ENCODE measurements around the gene ZGLP1.
"Not testable (repeated sequence)": the region's sequence is repeated elsewhere in the genome, so short reads cannot be mapped to it uniquely, and the experiment has no call there.

Gene ZGLP1

DNA sequence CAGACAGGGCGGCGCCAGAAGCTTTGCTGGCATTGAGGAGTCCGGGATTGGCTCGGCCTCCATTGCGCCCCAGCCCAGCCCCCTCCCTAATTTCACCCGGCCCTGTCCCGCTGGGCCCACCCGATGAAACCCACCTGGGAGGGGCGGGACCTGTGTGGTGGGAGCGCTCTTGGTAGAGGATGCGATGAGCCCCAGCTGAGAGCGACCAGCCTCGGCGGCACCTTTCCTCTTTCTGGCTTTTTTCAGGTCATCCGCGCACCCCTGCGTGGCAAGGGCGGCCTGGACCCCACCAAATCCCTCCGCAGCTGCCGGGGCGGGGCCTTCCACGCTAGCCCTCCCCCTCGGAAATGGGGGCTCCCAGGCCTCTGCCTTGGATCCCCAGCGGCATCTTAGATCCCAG, at the start of gene ZGLP1:
Gene ZGLP1 (minus strand): TSS at position 393 of the 400 bp plus-strand sequence.
- DNase-seq (ENCODE audit: low read depth): no peak

DNA sequence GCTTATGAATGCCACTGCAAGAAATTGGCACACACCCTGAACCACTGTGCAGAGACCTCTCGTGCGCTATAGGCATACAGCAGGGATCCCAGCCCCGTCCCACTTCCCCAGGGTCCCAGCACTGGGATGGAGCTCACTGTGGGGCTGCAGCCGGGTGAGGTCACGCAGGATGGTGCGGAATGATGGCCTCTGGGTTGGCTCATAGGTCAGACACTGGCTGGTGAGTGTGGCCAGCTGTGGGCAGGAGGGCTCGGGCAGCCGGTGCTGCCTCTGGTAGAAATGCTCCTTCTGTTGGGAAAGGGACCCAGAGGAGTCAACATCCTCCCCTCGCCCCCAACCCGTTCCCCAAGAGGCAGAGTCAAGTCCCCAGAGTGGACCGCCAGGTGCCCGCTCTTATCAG, 46.8 kb upstream of the ZGLP1 start:
- DNase-seq (ENCODE audit: low read depth): no peak

DNA sequence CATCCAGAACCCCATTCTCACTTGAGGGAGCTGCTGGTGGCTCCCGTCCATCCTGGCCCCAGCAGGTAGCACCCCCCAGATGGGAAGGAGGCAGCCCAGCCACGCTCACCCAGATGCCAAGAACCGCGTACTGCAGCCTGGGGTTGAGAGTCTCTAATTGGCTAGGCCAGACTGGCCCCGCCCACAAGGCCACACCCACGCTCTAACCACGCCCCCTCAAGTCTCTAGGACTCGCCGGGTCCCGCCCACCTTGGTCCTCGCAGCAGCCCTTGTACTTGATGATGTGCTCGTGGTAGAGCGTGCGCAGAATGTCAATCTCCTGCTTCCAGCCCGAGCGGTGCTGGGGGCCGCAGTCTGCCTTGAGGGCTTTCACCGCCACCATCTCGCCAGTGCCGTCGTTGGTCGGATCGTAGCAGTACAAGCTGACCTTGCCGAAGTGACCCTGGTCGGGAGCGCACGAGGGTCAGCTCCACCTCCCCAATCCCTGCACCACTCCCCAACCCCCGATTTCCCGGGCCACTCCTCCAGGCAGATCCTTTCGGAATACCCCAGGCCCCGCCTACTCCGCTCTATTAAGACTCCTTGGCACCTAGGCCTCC, 44.3 kb upstream of the ZGLP1 start:
- DNase-seq (ENCODE audit: low read depth): no peak

DNA sequence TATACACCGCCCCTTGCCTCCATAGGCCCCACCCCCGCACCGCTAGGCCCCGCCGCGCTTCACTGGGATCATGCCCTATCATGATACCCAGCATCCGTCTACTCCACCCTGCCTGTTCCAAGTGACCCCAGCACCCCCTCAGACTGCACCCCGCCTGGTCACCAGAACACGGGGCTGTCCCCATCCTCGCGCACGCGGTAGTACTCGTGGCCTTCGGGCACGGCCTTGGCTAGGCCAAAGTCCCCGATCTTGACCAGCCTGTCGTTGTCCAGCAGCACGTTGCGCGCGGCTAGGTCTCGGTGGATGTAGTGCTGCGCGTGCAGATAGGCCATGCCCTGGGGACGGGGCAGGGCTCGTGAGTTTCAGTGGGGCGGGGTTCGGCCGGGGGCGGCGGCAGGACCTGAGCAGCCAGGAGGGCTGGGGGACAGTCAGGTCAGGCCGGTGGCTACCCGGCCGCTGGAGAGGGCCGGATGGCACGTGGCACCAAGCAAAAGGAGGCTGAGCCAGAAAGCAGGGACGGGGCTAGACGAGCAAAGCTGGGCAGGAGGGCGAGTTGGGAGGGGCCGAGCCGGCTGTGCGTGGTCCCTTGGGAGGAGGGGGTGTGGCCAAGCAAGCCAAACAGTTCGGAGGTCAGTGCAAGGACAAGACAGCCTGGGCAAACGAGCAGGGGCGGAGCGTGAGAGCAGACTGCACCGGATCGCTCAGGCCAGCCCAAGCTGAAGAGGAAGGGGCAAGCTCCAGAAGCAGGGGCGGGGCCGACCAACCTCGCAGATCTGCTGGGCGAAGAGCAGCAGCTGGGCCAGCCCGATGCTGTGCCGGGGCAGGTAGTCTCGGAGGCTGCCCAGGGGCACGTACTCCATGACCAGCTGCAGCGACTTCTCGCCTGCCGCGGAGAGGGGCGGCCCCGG, 43.4 kb upstream of the ZGLP1 start:
- no peak for DNase-seq (ENCODE audit: low read depth)

DNA sequence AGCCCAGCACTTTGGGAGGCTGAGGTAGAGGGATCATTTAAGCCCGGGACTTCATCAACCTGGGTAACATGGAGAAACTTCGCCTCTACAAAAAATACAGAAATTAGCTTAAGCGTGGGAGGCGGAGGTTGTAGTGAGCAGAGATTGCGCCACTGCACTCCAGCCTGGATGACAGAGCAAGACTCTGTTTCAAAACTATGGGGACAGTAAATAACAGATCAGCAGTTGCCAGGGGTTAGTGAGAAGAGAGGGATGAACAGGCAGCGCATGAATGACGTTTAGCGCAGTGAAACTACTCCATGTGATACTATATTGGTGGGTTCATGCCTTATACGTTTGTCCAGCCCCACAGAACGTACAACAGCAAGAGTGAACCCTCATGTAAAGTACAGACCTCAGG, 36.9 kb upstream of the ZGLP1 start:
- DNase-seq (ENCODE audit: low read depth): no peak

DNA sequence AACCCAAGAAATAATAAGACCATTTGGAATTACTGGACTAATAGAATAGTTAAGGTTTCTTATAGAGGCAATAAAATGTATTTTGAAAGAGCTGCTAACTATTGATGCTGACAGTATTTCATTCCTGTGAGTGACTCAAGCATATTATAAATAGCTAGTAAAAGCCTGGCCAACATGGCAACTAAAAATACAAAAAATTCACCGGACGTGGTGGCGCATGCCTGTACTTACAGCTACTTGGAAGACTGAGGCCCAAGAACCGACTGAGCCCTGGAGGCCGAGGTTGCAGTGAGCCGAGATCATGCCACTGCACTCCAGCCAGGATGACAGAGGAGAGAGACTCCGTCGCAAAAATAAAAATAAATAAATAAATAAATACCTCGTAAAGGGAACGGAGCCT, 35.2 kb upstream of the ZGLP1 start:
- DNase-seq (ENCODE audit: low read depth): no peak

DNA sequence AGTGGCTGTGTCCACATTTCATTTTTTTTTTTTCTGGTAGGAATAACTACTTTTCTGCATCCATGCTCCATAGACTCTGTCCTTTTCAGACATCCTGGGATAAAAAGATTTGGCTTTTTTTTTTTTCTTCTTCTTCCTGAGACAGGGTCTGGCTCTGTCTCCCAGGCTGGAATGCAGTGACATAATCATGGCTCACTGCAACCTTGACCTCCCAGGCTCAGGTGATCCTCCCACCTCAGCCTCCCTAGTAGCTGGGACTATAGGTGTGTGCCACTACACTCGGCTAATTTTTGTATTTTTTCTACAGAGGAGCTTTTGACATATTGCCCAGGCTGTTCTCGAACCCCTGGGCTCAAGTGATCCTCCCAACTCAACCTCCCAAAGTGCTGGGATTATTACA, 33.9 kb upstream of the ZGLP1 start:
- no peak for DNase-seq (ENCODE audit: low read depth)

DNA sequence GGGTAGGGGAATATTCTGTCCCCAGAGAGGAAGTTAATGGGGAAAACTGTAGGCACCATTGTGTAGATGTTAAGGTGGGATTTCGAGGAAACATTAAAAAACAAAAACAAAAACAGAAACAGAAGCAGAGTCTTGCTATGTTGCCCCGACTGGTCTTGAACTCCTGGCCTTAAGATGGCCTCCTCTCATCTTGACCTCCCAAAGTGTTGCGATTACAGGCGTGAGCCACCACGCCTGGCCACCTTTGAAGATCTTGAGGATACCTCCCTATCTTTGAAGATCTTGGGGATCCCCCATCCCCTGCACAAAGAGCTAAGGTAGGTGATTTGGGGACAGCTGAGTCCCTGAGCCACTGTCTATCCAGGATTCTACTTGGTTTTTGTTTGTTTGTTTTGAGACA, 30.4 kb upstream of the ZGLP1 start:
- no peak for DNase-seq (ENCODE audit: low read depth)

DNA sequence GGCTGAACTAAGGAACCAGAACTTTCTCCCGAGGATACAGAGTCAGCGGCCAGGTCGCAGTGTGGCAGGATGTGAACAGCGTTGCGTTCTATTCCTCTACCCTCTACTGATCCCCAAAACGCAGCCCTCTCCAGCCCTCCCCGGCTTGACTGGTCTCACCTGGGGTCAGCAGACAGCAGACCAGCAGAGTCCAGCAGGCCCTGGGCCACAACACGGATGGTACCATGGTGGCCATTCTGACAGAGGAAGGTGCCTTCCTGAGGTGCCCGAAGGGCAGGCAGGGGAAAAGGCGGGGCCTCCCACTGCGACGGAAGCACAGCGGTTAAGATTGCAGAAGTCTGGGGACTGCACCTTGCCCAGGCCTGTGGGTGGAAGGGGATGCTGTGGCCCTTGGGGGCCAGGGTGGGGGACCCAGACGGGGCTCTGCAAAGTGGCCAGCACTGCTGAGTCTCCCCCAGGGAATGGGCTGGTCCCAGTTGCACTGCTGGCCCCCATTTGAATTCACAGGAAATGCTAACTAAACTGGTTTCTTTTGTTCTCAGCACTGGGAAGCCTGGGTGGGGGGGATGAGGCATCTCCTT, 29.9 kb upstream of the ZGLP1 start, which contains the start of gene ICAM3:
Gene ICAM3 (minus strand): TSS at position 245 of the 581 bp plus-strand sequence. CDS start 10 bp downstream, at position 235.
- DNase-seq (ENCODE audit: low read depth): peak; percentile 47

DNA sequence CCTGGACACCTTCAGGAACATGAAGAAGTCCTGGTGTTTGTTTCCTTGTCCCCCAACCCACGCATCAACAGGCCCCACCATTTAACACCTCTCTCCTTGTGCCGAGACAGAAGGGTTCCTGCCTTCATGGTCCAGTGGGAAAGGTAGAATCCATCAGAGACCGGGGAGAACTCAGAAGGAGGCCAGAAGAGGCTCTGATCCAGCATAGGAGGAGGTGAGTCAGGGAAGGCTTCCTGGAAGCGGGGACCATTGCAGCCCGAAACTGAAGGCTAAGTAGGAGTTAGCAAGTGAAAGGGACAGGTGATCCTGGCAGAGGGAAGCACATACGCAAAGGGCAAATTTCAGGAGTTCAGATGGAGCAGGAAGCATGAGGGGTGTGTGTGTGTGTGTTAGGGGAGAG, 29.3 kb upstream of the ZGLP1 start:
- no peak for DNase-seq (ENCODE audit: low read depth)

DNA sequence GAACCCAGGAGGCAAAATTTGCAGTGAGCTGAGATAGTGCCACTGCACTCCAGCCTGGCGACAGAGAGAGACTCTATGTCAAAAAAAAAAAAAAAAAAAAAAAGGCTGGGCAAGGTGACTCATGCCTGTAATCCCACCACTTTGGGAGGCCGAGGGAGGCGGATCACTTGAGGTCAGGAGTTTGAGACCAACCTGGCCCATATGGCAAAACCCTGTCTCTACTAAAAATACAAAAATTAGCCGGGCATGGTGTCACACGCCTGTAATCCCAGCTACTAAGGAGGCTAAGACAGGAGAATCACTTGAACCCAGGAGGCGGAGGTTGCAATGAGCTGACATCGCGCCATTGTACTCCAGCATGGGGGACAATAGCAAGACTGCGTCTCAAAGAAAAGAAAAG, 27.1 kb upstream of the ZGLP1 start:
- DNase-seq (ENCODE audit: low read depth): not testable (repeated sequence)

DNA sequence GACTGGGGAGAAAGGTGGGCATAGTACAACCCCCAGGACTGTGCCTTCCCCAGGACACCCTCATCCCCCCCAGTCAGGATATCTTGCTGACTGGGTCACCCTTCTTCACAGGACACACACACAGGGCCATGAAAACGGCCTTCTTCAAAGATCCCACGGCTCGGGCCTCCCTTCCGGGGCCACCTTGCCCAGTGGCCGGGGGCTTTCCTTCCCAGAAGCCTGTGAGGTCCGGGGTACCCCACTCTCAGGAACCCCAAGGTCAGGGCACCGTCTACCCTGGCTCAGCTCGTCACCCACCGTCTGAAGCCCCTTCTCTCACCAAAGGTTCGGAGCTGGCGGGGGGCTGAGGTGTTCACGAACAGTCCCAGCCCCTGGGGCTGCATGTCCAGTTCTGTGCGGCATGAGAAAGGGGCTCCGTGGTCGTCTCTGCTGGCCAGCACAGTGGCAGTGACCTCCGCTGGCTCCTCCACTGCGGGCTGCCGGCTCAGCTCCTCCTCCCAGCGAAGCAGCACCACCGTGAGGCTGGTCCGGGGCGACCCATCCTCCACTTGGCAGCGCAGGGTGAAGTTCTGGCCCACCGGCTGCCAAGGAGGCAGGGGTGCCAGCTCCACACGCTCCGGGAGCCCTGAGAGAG, 25.9 kb upstream of the ZGLP1 start:
- no peak for DNase-seq (ENCODE audit: low read depth)

DNA sequence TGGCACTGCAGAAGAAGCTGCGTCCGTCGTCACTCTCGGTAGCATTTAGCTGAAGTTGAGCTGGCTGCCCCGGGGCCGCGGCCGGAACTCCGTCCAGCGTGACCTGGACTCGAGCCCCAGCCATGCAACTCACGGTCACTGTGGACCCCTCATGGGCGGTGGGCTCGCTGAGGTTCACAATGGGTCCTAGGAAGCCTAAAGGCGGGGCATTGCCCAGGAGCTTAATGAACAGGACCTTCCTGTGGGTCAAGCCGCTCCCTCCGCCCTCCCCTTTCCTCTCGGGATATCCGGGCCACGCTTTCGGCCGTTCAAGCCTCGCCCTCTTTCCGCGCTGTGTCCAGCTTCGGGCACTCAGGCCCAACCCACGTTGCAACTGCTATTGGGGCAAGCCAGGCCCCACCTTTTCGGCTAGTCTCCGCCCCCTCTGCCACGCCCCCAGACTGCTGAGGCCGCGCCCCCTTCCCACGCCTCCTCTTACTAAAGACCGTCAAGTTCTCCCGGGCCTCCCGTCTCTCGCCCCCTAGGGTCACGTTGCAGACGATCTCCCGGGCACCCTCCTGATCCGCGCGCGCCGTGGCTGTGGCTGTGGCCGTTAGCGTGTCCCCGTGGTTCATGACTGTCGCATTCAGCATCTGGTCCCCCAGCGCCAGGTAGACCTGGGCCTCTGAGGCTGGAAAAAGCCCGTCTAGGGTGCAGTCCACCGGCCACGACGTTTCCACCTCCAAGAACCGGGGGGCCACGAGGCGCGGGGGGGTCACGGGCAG, 25.2 kb upstream of the ZGLP1 start:
- DNase-seq (ENCODE audit: low read depth): no peak

DNA sequence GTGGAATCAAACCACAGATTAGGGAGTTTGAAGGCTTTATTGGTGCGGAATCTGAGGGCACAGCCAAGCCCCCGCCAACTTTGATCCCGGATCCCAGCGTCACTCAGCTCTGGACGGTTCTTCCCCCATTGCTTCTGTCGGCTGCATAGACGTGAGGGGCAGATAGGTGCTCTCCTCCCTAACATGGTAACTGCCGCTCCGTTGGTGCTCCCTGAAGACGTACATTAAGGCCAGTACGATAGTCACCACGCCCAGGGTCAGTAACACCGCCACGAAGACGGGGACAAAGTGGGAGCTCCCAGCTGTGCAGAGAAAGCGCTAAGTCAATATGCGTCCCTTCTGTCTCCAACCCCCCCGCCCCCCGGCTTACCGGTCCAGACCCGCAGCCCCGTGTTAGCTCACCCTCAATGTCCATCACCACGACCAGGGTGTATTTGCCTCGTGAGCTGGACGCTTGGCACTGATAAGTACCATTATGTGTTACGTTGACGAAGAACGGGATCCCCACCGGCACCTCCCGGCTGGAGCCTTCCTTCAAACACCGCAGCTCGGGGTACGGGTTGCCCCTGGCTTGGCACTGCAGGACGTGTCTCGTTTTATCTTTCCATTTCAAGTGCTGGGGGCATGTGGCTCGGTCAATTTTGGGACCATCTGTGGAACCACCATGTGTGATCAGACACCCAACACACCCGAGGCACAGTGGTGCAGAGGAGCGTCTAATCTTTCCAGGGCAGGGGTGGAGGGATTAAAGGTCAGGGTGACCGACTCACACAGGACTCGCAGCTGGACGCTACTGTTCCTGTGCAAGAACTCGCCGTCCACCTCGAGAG, 24.4 kb upstream of the ZGLP1 start:
- no peak for DNase-seq (ENCODE audit: low read depth)

DNA sequence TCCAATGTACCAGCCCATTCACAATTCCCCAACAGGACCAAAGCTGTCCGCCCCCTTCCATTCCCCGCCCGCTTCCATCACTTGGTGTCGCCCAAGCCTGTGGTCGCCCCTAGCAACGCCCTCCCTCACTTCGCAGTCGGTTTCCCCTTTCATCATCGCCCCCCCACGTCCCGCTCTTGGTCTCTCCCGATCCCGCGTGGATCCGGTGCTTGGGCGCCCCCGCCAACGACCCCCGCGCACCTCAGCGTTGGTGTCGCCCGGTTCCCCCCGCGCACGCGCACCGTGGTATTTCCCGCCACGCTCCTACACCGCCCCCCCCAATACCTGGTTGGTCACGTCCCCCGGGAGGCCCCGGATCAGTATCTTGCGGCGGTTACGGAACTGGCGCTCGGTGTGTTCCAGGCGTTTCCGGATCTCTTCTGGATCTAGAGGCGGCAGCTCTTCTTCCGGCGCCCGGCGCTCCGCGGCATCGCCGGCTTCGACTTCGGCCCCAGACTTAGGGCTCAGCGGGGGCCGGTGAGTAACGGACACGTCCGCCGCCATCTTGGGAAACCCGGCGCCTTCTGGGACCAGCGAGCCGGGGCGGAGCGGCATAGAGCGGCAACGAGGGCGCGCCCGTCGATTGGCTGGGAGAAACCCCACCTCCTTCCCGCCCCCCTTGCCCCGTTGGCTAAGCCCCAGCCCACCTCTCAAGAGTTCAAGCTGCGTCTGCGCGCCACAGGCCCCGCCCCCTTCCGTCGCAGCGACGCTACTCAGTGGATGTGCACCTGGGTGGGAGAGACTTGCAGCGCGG, 23.5 kb upstream of the ZGLP1 start, which contains the start of gene RAVER1:
Gene RAVER1 (minus strand): TSS at position 565 of the 793 bp plus-strand sequence. CDS start 22 bp downstream, at position 543.
- DNase-seq (ENCODE audit: low read depth): peak; percentile 95

DNA sequence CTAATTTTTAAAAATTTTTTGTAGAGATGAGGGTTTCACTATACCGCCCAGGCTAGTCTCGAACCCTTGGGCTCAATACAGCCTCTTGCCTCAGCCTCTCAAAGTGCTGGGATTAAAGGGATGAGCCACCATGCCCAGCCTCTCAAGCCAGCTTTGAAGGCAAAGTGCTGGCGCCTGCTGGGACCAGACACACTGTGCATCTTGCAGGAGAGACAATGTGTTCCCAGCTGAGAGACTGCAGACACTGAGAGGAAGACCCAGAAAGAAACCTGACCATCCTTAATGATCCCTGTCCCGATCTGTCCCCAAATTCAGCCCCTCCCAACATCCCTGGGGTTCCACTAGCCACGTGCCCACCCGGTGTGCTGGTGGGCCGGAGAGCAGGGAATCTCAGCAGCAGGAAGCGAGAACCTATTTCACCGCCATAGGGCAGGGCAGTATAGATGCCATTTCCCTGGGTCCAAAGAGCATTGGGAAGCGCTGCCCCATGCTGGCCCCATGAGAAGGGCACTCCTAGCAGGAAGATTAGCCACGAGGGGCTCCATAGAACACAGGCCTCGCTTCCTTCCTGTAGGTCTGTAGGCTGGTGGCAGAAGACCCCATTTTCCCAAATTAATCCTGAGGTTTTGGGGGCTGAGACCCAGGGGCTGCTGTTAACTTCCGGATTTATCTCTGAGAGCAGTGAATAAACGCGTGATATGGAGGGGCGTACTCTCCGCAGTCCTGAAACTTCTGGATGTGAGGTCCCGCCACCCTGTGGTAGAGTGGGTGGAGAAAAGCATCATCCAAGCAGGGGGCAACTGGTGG, 22.7 kb upstream of the ZGLP1 start:
- no peak for DNase-seq (ENCODE audit: low read depth)

DNA sequence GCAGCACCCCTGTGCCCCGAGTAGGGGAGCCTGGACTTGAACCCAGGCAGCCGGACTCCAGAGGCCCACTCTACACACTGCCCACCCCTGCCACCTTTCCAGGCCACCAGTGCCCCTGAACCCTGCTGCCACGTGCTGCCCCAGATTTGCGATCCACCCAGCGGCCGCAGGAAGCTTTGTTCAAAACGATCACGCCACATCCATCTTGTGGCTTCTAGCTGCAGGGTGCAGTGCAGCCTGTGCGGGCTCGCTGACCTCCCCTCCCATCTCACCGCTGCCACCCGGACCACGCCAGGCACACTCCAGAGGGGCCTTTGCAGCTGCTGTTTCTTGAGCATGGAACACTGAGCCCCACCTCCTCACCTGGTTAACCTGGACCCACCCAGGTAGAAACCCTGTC, 19.9 kb upstream of the ZGLP1 start:
- DNase-seq (ENCODE audit: low read depth): no peak

DNA sequence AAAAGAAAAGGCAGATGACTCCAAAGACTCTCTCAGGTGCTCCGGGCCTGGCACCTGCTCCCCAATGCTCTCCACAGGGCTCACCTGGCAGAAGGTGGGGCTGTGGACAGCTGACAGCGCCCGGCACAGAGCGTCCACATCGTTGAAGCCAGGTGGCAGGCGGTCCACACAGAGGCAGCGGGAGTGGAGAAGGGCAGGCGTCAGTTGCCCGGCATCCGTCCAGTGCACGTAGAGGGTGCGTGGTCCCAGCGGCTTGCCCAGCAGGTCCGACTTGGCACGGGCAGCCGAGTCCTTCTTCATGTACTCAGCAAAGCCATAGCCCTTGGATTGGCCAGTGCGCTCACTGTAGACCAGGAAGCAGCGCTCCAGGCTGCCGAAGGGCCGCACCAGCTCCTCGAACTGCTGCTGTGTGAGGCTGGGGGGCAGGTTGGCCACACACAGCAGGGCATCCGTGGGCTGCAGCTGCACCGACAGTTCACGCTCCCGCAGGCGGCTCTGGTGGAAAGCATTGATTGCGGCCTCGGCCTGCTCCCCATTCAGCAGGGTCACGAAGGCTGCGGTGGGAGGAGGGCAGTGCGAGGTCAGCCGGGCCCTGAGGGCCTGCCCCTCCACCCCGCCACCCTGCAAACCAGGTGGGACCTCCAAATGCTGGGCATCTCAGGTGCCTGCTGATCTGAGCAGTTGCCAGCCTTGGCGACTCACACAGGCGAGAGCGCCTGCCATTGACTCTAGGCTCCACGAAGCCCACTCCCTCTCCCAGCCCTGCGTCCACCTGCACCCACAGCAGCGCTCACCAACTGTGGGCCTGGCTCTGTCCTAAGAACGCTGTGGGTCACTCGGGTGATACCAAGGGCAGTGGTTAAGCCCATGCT, 19.2 kb upstream of the ZGLP1 start:
- DNase-seq (ENCODE audit: low read depth): no peak
